Upper lobe of right lung (tissue), 1 donor: ENCODE data around the gene MMAB. TPM values are rescaled to one million over a fixed set of nuclear protein-coding genes. Genes with fewer than 3 reads are reported as not detected.

Experiments
- ATAC-seq: fragments of 200-7000 bp; cut with Tn5 transposase; one replicate; pipeline ENCODE4 v1.9.1; 2020; ENCODE audit warnings: mild to moderate bottlenecking, moderate library complexity
- DNase-seq: peaks from one replicate; pipeline ENCODE4 v3.0.0-alpha.2; 2020
- H3K27ac ChIP-seq: fragments of 200-600 bp; one replicate; pipeline ENCODE4 v1.8.0; 2022
- H3K27me3 ChIP-seq: fragments of 200-600 bp; one replicate; pipeline ENCODE4 v1.8.0; 2022; ENCODE audit warnings: mild to moderate bottlenecking
- H3K36me3 ChIP-seq: fragments of 200-600 bp; one replicate; pipeline ENCODE4 v1.8.0; 2022
- H3K4me1 ChIP-seq: fragments of 200-600 bp; one replicate; pipeline ENCODE4 v1.8.0; 2022
- H3K4me3 ChIP-seq: fragments of 200-600 bp; one replicate; pipeline ENCODE4 v1.8.0; 2022; ENCODE audit warnings: mild to moderate bottlenecking
- H3K9me3 ChIP-seq: fragments of 200-600 bp; one replicate; pipeline ENCODE4 v1.8.0; 2022
- intact Hi-C: fragments of 100-400 bp; cut with DNase I; formaldehyde crosslinking; loops from one replicate; pipeline ENCODE4 v1.11.0; 2022
- long read RNA-seq: library from polyadenylated mRNA; unstranded; transcript quantifications from one replicate; pipeline ENCODE4 v2.0.0, GENCODE V29; 2021
- total RNA-seq: library from RNA; stranded (reverse); fragmentation: NEBNext Ultra II Directional; extraction: Animal tissue kit (Norgen Biotek cat#: 25700); gene quantifications from one replicate; pipeline ENCODE4 v1.2.1, GENCODE V29; 2021
- TF ChIP-seq, protein P1 (sequence below): fragments of 200-600 bp; IDR thresholded peaks from one replicate; pipeline ENCODE4 v1.8.0; 2022; ENCODE audit warnings: antibody characterized with exemption
- donor health status: DM: no; HTN: yes; CAD: no; lungs with severe emphysema.

The MMAB gene
- total RNA-seq, result 58.0 TPM
- long read RNA-seq, full-length matches to known transcripts, result 28 of 41 reads
- long read RNA-seq, partial matches to known transcripts, result 4 of 41 reads
- long read RNA-seq, other reads (novel, unspliced or antisense), result 9 of 41 reads

GRCh38 chr12:109573029-109573913 lies at the start of gene MMAB, which contains the start of gene MVK:
MMAB (minus strand) TSS chr12:109573504; CDS start chr12:109573480, 24 bp downstream.
MVK (plus strand) TSS chr12:109573794; CDS start chr12:109574823, 1,029 bp downstream.
- Histone ChIP-seq H3K36me3 (peaks cover 36% of the 10 kb centered on the region), H3K4me1 (peaks cover 6% of the 10 kb centered on the region), H3K27me3 (no peaks in the 10 kb centered on the region), H3K4me3 (peak within 1 kb of the TSS; percentile 65), H3K9me3 (no peaks in the 10 kb centered on the region), H3K27ac (peak within 1 kb of the TSS; percentile 87)
- ATAC-seq (peak; percentile 98), DNase-seq (peak; percentile 99)
- intact Hi-C loops, result no loop called here
- TF ChIP-seq, protein P1, sequence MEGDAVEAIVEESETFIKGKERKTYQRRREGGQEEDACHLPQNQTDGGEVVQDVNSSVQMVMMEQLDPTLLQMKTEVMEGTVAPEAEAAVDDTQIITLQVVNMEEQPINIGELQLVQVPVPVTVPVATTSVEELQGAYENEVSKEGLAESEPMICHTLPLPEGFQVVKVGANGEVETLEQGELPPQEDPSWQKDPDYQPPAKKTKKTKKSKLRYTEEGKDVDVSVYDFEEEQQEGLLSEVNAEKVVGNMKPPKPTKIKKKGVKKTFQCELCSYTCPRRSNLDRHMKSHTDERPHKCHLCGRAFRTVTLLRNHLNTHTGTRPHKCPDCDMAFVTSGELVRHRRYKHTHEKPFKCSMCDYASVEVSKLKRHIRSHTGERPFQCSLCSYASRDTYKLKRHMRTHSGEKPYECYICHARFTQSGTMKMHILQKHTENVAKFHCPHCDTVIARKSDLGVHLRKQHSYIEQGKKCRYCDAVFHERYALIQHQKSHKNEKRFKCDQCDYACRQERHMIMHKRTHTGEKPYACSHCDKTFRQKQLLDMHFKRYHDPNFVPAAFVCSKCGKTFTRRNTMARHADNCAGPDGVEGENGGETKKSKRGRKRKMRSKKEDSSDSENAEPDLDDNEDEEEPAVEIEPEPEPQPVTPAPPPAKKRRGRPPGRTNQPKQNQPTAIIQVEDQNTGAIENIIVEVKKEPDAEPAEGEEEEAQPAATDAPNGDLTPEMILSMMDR, result no peak

GRCh38 chr12:109621901-109622364 lies 48.6 kb upstream of the MMAB start:
- Histone ChIP-seq H3K36me3 (no peaks in the 10 kb centered on the region), H3K27ac (no peak overlapping the region), H3K4me3 (no peak overlapping the region), H3K4me1 (no peaks in the 10 kb centered on the region), H3K9me3 (no peaks in the 10 kb centered on the region), H3K27me3 (no peaks in the 10 kb centered on the region)
- ATAC-seq (no peak), DNase-seq (no peak)
- TF ChIP-seq, protein P1, result no peak
- intact Hi-C loops, result no loop called here

DNA sequence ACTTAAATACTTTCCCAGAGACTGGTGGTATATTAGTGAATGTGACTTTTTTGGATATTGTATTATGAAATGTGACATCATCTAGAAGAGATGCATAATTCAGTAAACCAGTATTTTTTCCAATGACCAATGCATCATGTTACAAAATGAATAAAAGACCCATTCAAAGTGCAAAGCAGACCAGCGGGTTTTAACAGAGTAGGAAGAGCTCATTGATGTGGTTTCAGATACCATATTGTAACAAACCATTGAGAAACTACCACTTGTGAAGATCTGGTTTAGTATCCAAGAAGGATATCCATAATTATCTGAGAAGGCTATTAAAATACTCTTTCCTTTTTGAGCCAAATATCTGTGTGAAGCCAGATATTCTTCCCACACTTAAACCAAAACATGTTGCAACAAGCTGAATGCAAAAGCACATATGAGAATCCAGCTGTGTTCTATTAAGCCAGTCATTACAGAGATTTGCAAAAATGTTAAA lies 47.9 kb upstream of the MMAB start:
- Histone ChIP-seq H3K9me3 (no peaks in the 10 kb centered on the region), H3K4me3 (no peak overlapping the region), H3K27ac (no peak overlapping the region), H3K4me1 (no peaks in the 10 kb centered on the region), H3K36me3 (no peaks in the 10 kb centered on the region), H3K27me3 (no peaks in the 10 kb centered on the region)
- intact Hi-C loops, result no loop called here
- no peak for ATAC-seq
- TF ChIP-seq, protein P1, result no peak
- DNase-seq, result no peak

- Histone ChIP-seq H3K4me3 (no peak overlapping the region), H3K9me3 (no peaks in the 10 kb centered on the region), H3K27ac (no peak overlapping the region), H3K36me3 (no peaks in the 10 kb centered on the region), H3K27me3 (no peaks in the 10 kb centered on the region), H3K4me1 (no peaks in the 10 kb centered on the region)
- no peak for ATAC-seq
- intact Hi-C loops, result no loop called here
- TF ChIP-seq, protein P1, result no peak
- DNase-seq, result no peak
Observed at GRCh38 chr12:109619002-109619604, 45.8 kb upstream of the MMAB start.

GRCh38 chr12:109618082-109618481 lies 44.8 kb upstream of the MMAB start:
- intact Hi-C loops, result no loop called here
- no peak for DNase-seq
- H3K27ac ChIP-seq, result no peak overlapping the region
- no peaks in the 10 kb centered on the region for H3K4me1 ChIP-seq
- H3K36me3 ChIP-seq, result no peaks in the 10 kb centered on the region
- H3K4me3 ChIP-seq, result no peak overlapping the region
- TF ChIP-seq, protein P1, result no peak
- peaks cover 3% of the 10 kb centered on the region for H3K27me3 ChIP-seq
- ATAC-seq, result no peak
- H3K9me3 ChIP-seq, result no peaks in the 10 kb centered on the region
